ENCODE measurements around the gene ZBTB18.

GRCh38 chr1:244087611-244088010 lies 36.5 kb downstream of the ZBTB18 start:
- TF ChIP-seq POLR2A (IDR thresholded peaks at IDR 0.05) (no peak), CTCF (IDR thresholded peaks at IDR 0.05) (no peak)

All from upper lobe of left lung (tissue), 4 donors.